Measurements from ENCODE around the gene FSTL4. TPM values are rescaled to one million over a fixed set of nuclear protein-coding genes. Genes with fewer than 3 reads are reported as not detected.
"Not testable (repeated sequence)": the region's sequence is repeated elsewhere in the genome, so short reads cannot be mapped to it uniquely, and the experiment has no call there.

FSTL4 gene
- total RNA-seq, 1 donor from 2014 or later, result 59.8 TPM

DNA sequence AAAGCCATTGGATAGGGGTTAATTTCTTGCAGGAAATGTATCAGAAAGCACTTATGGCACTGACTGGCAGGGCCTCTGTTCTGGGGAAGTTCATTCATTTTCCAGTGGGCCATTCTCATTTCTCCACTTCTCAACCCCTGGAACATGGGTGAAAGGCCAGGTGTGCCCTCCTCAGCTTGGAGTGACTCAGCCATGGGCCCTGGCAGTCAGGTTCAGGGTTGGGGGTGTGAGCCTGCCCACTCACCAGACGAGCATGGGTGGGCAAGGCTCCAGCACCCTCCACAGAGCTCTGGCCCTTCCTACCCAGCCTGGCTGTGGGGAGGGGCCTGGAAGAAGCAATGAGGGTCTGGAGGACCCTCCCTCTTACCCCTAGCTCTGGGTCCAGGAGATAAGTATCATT is 386.2 kb downstream of the FSTL4 start:
- DNase-seq (ENCODE audit: low spot score), result no peak

DNA sequence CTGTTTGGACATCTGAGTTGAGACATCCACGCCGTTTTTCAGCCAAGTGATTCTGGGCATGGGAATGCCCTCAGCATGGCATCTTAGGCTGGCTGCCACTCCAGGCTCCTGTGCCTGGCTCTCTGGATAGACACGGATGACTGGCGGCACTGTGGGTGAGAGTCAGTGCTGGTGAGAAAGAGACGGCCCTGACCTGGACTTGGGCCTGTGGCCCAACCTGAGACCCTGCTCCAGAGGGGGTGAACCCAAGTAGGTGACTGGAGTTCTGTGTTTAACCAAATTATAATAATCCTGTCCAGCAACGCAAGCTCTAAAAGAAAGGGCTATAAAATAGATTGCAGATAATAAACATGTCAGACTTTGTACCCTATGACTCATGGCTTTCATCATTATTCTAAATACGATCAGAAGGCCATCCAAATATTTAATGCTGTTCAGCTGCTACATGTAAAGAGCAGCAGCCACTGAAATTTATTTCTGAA is 386.6 kb downstream of the FSTL4 start:
- no peak for DNase-seq (ENCODE audit: low spot score)

DNA sequence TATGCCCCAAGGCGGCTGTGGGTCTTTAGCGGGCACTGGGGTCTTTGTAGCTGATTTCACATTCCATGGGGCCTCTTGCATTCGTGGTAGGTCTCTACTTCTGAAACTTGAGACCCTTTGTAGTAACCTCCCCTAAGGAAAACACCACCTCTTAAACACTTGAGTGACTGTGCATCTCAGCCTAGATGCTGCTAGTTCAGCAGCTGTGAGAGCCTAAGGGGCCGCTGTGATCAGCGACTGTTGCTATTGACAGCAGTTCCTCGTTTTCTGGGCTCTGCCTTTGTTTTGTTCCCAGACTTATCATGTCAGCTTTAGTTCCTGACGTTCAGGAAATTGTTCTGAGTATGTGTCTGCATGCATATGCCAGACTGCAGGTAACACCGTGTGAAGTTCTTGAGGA is 389.4 kb downstream of the FSTL4 start:
- no peak for DNase-seq (ENCODE audit: low spot score)

DNA sequence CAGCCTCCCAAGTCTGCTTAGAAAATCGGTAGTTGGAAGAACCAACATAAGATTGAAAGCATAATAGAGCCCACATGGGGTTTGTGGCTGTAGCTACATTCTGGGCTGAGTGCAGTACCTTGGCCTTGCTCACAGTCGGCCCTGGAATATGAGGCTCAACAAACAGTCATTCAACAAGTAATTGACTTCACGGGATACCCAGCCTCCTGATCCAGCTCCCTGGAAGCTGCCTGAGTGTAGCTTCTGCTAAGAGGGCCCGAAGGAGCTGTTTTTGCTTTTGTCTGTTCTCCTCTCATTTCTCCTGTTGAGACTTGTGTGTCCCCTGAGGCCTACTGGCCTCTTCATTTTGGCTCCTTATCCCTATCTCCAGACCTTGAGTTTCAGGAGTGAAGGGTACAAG is 389.8 kb downstream of the FSTL4 start:
- no peak for DNase-seq (ENCODE audit: low spot score)

DNA sequence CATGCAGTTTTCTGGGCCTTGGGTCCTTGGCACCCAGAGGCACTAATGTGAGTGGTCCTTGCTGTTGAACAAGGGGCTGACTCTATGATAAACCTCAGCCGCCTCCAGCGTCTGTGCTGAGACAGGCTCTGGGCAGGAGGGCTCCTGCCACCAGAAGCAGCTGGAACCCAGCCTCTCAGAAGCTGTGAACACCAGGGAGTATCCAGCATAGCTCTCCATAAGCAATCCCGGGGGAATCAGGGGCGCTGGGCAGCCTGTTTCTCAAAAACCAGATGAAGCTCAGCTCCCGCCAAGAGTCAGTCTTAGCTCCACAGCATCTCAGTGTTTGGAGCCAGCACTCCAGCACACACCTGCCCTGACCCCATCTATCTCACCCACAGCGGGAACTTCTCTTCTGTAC is 390.3 kb downstream of the FSTL4 start:
- DNase-seq (ENCODE audit: low spot score), result no peak

DNA sequence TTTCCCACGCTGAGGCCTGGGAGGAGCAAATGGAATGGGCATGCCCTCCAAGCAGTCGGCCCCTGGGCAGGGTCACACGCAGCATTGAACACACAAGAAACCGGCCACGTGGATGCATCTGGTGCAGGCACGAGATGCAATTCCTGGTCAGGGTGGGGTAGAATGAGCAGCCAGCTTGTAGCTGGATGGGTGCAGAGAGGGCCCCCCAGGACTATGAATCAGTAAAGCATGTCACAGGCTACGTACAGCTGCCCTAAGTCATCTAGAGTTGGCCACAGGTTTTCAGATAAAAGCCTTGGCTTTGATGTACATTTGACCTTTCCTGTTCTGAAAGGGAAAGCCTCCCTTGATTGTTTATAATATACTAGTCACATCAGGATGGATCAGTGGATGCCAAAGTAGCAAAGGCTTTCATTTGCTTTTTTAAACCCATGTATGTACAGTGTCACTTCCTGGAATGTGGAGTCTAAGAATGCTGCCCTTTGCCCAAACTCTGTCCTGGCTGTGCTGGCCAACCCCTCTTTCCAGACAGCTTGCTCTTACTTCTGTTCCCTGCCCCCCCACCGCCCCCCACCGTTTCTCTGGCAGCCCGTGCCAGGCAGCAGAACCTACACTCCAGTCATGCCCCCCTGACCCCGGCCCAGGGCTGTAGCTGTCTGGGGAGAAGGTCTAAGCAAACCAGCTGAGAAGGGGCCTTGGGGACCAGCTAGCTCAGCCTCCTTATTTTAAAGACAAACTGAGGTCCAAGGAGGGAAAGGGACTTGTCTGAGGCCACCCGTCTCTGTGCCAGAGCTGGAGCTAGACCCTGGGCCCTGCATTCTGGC is 391.3 kb downstream of the FSTL4 start:
- DNase-seq (ENCODE audit: low spot score), result no peak

DNA sequence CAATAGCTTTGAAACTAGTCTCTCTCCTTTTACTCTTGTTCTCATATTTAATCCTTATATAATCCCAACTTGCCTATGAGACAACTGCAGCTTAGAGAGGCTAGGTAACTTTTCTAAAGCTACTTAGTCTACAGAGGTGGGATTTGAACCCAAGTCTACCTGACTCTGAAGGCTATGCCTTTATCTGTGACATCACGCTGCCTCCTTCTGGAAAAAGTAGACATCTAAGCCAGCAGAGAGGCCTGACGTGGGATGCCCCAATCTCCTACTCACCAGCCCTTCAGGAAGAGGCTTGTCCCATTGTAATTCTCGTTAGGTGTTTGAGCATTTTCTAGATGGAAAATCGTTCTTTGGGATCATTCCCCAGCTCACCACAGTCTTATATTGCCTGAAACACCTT is 393.0 kb downstream of the FSTL4 start:
- no peak for DNase-seq (ENCODE audit: low spot score)

DNA sequence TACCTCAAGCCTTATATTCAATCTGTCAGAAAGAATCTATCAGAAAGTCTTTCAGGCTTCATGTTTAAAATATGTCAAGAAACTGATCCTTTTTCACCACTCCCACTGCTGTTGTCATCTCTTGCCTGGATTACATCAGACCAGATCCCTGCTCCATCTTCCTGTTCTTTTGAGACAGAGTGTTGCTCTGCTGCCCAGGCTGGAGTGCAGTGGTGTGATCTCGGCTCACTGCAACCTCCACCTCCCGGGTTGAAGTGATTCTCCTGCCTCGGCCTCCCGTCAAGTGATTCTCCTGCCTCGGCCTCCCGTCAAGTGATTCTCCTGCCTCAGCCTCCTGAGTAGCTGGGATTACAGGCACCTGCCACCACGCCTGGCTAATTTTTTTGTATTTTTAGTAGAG is 396.2 kb downstream of the FSTL4 start:
- DNase-seq (ENCODE audit: low spot score), result not testable (repeated sequence)

DNA sequence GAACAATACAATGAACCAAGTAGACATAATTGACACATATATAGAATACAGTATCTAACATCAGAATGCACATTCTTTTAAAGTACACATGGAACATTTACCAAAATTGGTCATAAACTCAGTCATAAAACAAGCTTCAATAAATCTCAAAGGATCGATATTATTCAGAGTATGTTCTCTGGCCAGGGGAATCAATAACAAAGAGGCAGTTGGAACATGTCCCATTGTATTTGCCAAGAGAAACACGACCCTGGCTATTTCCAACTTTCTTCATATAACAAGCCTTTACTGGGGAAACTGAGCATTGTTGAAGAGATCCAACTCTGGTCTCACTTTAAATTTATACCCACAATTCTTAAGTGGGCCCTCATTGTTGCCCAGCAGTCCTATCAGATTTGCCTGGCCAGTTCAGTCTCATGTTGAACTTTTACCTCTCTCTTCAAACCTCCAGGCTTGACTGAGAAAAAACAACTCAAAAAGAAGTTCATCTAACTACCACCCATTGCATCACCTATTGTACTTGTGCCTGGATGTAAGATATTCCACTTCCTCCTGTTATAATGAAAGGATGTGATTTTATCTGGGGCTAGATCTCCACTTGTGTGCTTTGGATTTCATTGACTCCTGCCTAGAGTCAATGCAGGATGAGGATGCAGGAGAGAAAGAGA is 398.1 kb downstream of the FSTL4 start:
- no peak for DNase-seq (ENCODE audit: low spot score)

DNA sequence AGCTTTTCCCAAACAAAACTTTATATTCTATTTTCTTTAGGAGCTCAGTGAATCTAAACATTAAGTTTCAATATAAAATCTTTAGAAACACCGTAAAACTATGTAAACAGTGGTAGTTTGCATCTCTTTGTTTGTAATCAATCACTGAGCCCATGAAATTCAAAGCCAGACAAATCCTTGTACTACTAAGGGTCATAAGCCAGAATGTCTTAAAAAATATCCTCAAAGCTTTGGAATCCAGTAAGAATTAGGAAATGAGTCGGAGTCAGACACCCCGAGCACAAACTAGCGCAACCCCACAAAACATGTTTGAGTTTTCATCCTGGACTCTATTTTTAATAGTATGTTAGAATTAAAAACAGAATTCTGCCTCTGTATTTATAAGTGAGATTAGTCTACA is 406.7 kb downstream of the FSTL4 start:
- DNase-seq (ENCODE audit: low spot score), result no peak

DNA sequence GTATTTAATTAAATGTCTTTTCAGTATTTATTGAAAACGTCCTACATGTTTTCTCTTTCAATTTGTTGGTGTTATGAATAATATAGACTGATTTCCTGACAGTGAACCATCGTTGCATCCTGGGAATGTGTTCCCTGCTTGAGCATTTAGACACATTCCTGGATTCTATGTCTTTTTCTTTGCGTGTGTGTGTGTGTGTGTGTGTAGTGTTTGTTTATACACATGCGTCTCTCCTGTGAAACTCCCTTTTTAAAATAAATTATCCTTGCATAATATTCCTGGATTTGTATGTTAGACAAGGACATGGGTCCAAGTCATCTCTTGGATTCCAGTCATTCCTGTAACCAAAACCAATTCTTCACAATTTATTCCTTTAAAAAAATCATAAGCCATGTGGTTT is 407.1 kb downstream of the FSTL4 start:
- no peak for DNase-seq (ENCODE audit: low spot score)

DNA sequence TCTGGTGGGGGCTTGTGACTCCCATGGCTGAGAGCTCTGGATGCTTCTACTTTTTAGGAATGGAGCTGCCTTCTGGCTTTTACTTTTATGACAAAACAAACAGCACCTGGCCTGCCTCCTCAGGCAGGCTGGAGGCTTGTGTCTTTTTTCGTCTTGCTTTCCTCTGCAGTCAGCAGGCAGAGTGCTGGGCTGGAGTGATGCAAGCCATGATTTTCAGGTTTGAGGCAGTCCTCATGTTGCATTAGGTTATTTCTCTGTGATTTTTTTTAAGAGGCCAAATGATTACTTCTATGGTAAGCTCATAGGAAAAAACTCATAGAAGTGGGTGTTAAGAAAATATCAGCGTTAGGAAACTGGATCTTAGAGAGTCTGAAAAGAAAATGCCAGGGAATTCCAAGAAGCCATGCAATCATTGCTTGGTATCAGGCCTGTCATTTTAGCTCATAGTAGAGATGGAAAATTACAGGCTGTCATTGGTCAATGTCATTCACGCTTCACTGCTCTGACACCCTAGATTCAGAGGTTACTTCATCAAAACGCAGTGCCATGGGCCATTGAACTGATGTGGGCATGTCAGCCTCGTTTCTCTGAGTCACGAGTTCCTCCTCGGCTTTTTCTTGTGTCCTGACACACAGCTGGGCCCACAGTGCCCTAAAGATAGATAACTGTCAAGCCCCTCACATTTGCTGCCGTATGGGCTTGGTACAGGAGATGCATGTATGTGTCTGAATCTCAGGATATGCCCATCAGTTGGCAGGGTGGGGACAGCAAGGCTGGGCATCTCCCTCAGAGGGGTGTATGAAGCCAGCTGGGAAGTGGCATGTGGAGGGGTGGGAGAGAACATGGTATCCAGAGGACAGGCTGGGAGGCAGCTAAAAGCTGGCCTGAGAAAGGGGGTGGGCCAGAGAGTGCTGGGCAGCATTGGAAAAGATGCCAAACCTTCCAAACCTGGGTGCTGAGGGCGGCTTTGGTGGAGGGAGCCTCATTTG is 408.7 kb downstream of the FSTL4 start:
- DNase-seq (ENCODE audit: low spot score), result no peak

DNA sequence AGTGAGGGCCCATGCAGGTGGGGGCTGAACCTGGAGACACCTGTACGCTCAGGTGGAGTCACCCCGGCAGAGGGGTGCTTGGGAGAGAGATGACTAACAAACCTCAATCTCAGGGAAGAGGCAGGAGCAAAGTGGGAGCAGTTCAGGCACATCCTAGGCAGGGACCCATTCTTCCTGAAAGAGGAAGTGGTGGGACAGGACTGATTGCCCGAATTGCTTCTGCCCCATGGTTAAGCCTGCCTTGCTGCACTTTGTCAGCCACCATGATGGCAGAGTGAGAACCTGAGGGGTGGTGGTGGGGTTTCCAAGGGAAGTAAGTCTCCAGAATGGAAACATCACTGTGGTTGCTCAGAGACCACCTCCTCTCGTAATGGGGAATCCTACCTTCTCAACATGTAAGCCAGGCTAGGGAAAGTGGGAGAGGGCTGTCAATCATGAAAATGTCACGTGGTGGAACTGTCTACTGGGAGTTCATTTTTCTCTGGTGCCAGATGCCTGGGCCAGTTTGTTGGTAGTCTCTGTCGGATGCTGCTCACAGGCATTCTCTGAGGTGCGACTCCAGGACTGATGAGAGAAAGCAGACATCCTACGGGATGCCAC is 410.2 kb downstream of the FSTL4 start:
- DNase-seq (ENCODE audit: low spot score), result no peak

DNA sequence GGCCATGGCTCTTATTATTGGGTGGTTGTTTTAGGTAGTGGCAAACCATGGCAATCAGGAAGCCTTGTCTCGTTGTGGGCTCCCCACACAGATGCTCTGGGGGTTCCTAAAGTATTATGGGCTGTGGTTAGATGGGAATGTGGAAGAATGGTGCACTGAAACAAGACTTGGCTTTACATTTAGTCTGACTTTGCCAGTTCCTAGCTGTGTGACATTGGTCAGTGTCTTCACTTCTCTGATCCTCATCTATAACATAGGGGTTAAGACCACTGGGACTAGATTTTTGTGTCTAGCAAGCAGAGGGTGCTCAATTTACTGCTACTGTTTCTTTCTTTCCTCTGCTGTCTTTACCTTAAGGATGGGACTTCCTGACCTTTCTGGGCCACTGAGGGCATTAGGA is 411.0 kb downstream of the FSTL4 start:
- no peak for DNase-seq (ENCODE audit: low spot score)

DNA sequence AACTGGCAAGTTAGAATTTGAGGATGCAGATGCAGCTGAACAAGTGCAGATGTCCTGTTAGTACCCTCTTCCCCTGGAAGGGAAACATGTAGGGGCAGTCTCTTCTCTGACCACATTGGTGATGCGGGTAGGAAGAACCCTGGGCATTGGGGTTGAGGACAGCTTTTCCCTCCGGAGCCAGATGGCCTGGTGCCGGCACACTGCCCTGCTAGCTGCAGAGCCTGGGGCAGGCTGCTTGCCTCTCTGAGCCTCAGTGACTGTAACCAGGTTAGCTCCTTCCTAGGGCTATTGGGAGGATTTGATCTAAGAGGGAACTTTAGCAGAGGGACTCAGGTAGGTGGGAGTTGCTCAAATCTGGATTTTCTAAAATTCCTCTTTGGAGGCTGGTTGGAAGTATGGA is 412.1 kb downstream of the FSTL4 start:
- no peak for DNase-seq (ENCODE audit: low spot score)

DNA sequence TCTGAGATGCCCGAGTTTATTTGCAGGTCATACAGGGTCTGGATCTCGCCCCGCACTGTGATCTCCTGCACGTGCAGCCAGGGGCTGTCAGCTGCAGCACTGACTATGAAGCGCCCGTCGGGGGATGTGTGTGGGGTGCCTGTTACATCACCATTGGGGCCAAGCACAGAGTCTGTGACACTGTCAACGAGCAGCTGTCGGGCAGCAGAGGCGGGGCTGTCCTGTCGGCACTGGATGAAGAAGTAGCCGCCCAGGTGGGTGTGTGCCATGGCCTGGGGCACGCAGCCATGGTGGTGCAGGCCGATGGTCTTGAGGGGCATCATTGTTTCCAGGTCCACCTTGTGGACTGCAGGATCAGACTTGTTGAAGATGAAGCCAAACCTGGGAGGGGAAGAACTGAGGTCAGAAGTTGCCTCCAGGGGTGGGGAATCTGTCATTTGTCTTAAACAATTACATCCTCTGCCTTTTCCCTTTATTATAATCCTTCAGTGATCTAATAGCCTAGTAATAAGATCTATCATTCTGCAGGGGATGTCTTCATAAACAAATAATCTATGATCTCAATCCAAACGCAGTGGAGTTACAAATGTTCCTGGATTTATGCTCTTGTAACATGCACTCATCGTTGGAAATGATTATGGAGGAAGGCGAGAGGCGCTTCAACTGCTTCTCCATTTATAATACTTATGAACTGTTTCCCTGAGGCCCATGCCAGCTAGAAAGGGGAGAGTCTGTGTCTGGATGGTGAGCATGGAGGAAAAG is 412.7 kb downstream of the FSTL4 start:
- DNase-seq (ENCODE audit: low spot score), result no peak

DNA sequence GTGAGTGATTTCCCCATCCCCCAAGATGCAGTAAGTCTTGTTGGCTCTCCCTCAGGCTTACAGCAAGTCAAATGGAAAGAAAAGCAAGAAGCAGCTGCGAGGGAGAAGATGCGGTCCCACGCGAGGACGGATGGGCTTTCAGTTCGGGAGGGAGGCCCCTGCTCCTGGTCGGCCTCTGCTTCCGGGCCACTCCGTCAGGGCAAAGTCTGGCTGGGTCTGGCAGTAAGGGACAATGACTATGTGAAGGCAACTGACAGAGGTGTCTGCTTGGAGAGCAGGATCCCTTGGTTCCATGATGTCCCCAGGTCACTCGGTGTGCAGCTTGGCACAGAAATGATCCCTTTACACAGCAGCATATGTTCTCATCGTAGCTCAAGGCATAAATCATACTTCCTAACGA is 413.8 kb downstream of the FSTL4 start:
- no peak for DNase-seq (ENCODE audit: low spot score)

DNA sequence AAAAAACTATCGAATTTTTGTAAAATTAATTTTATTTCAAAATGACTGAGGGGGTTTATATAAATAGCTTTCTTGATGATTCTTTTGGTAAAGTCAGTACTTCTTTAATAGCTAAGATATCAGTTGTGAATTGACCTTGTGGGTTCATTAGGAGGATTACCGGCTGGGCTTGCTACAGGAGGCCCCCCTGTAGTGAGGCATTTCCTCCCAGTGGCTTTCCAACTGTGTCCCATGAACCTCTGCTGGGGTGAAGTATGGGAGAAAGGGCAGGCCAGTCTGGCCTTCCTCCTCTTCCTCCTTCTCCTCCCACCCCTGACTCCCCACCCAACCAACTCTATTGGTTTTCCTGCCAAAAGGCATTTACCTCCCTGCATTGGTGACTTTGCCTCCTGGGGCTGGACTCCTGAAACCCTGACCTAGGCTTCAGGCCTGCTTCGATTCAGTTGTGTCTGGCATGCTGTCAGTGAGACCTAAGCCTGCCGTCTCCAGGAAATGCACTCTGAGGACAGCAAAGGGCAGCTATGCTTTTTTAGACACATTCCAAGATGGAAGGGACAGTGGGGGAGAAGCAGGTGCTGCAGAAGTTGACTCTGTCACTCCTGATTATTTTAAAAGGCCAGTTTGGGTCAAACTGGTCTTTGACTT is 415.8 kb downstream of the FSTL4 start:
- DNase-seq (ENCODE audit: low spot score), result no peak

DNA sequence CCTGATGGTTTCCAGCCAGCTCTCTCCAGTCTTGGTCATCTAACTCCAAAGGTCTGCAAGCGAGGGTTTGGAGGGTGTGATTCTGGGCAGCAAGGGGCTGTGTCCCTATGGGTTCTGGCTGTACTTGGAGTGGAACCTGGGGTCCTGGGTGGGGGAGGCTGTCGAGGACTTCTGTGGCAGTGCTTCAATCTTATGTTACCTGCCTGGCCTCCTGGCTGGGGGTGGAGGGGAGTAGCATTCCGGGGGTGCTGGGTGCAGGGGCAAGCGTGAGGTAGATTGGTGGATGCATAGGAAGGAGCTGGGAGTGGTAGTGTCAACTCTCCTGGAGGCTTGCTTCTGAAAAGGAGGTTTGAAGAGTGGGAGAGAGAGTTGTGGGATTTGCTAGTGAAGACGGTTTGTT is 417.1 kb downstream of the FSTL4 start:
- no peak for DNase-seq (ENCODE audit: low spot score)

DNA sequence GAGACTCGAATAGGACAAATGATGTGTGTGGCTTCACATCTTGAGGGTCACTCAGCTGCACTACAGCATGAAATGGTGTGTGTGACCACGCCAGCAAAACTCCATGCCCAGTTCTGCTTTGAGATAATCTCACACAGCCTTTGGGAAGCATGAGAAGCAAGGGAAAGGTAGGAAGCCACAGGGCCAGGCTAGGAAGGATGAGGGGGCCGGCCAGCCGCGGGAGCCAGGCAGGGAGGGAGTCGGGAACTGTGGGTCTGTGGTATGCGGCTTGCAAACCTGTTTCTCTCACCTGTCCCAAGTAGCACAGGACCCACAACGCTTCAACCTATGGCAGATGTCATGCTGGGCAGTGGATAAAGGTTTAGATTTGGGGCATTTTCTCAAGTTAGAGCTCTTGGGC is 418.5 kb downstream of the FSTL4 start:
- DNase-seq (ENCODE audit: low spot score), result no peak

Measured in ureter (tissue), 1 donor.